ENCODE measurements around the gene NFASC.

GRCh38 chr1:204868340-204868700, 2.3 kb upstream of the NFASC start:
- TF ChIP-seq CTCF (conservative IDR thresholded peaks at IDR 0.05; ENCODE audit: low read depth in 2 of 2) (no peak), EZH2 (IDR thresholded peaks at IDR 0.05; ENCODE audit: low read depth, unreplicated experiment) (no peak), STAT1 (IDR thresholded peaks at IDR 0.05; ENCODE audit: unreplicated experiment) (no peak), ZNF114 (CRISPR knock-in tag; IDR thresholded peaks at IDR 0.05) (no peak), POLR2AphosphoS5 (IDR thresholded peaks at IDR 0.05; ENCODE audit: low read depth) (no peak), REST (IDR thresholded peaks at IDR 0.05; ENCODE audit: unreplicated experiment) (no peak), CREB1 (CRISPR knock-in tag; IDR thresholded peaks at IDR 0.05; ENCODE audit: low read depth) (no peak), ETS1 (IDR thresholded peaks at IDR 0.05) (no peak)
